HepG2 (cell line): ENCODE measurements around the gene FUT1. TPM values are rescaled to one million over a fixed set of nuclear protein-coding genes. Genes with fewer than 3 reads are reported as not detected.
A peak's percentile ranks its signal among the peaks of the same experiment; 100 is the strongest.

ENCODE experiments used
- ARNT ChIP-seq: fragments of 450-650 bp; IDR thresholded peaks from 2 replicates; pipeline ENCODE4 v1.6.1; 2017
- EZH2 ChIP-seq: conservative IDR thresholded peaks from 2 replicates; pipeline ENCODE4 v1.6.1; 2012; ENCODE audit warnings: mild to moderate bottlenecking, low read depth, low read length, moderate library complexity
- FOXK2 ChIP-seq: fragments of 450-650 bp; IDR thresholded peaks from 2 replicates; pipeline ENCODE4 v1.6.1; 2016
- GABPB1 ChIP-seq: IDR thresholded peaks from 2 replicates; pipeline ENCODE4 v1.6.1; 2016; ENCODE audit warnings: mild to moderate bottlenecking, missing genetic modification reagents, moderate library complexity, missing compliant biosample characterization
- HHEX ChIP-seq: IDR thresholded peaks from 2 replicates; pipeline ENCODE4 v1.6.1; 2016; ENCODE audit warnings: control low read depth
- HOXA7 ChIP-seq: sonication (generic); formaldehyde crosslinking; IDR thresholded peaks from 2 replicates; pipeline ENCODE4 v1.8.1; 2022; ENCODE audit warnings: mild to moderate bottlenecking, missing genetic modification reagents, moderate library complexity
- MAFK ChIP-seq, 2 experiments: IDR thresholded peaks in 1 of 2; conservative IDR thresholded peaks in 1 of 2; 2 replicates each; pipeline ENCODE4 v1.6.1; 2011; ENCODE audit warnings: improper control_type of control experiment in 2 of 2, low read length in 2 of 2
- NR2C2 ChIP-seq: sonication (generic); formaldehyde crosslinking; IDR thresholded peaks from 2 replicates; pipeline ENCODE4 v1.4.0; 2020; ENCODE audit warnings: missing genetic modification reagents, mild to moderate bottlenecking, moderate library complexity, borderline replicate concordance
- PRMT3 ChIP-seq: sonication (generic); formaldehyde crosslinking; IDR thresholded peaks from 2 replicates; pipeline ENCODE4 v1.8.1; 2022; ENCODE audit warnings: low read depth, mild to moderate bottlenecking, moderate library complexity, missing genetic modification reagents, borderline replicate concordance
- PRPF4 ChIP-seq: fragments of 200-400 bp; formaldehyde crosslinking; IDR thresholded peaks from 2 replicates; pipeline ENCODE4 v1.6.1; 2016; ENCODE audit warnings: low read length, low read depth; ENCODE audit not compliant: poor library complexity, severe bottlenecking
- SMARCC2 ChIP-seq: fragments of 450-650 bp; IDR thresholded peaks from 2 replicates; pipeline ENCODE4 v1.6.1; 2017; ENCODE audit warnings: antibody characterized with exemption, mild to moderate bottlenecking
- SP140L ChIP-seq: sonication (generic); formaldehyde crosslinking; IDR thresholded peaks from 2 replicates; pipeline ENCODE4 v1.4.0; 2020; ENCODE audit warnings: missing genetic modification reagents, borderline replicate concordance
- TFE3 ChIP-seq: IDR thresholded peaks from 2 replicates; pipeline ENCODE4 v1.6.1; 2016
- ZMYM4 ChIP-seq: sonication (generic); formaldehyde crosslinking; IDR thresholded peaks from 2 replicates; pipeline ENCODE4 v1.8.1; 2023; ENCODE audit warnings: mild to moderate bottlenecking, missing genetic modification reagents
- ZNF260 ChIP-seq: sonication (generic); formaldehyde crosslinking; IDR thresholded peaks from 2 replicates; pipeline ENCODE4 v1.4.0; 2020; ENCODE audit warnings: missing genetic modification reagents, low read depth, mild to moderate bottlenecking, borderline replicate concordance
- ZSCAN29 ChIP-seq: sonication (generic); formaldehyde crosslinking; conservative IDR thresholded peaks from 2 replicates; pipeline ENCODE4 v1.4.0; 2020; ENCODE audit warnings: mild to moderate bottlenecking, missing genetic modification reagents
- polyA plus RNA-seq, 8 experiments: library from polyadenylated mRNA; depleted of rRNA in 3 of 8; stranded (reverse) in 7 of 8; unstranded in 1 of 8; fragments of >200 nt; fragmentation: Illumina TruSeq in 4 of 8; extraction: Trizol in 4 of 8; gene quantifications; 2 replicates each; pipeline versions ENCODE4 v1.2.1 to v1.2.3, GENCODE V29; 2011 to 2016; ENCODE audit warnings: low read depth in 4 of 8, missing spikeins in 1 of 8, mixed read lengths in 1 of 8; ENCODE audit not compliant: insufficient read depth in 1 of 8
- total RNA-seq, 5 experiments: library from RNA; depleted of rRNA; stranded (reverse); fragments of >200 nt; fragmentation: Illumina TruSeq; extraction: Trizol; gene quantifications; 2 replicates each; pipeline ENCODE4 v1.2.3, GENCODE V29; 2016; ENCODE audit warnings: low read depth in 1 of 5
- TF ChIP-seq, protein P1 (sequence below): sonication (generic); formaldehyde crosslinking; IDR thresholded peaks from 2 replicates; pipeline ENCODE4 v1.4.0; 2020; ENCODE audit warnings: missing genetic modification reagents, mild to moderate bottlenecking, borderline replicate concordance
- TF ChIP-seq, protein P2 (sequence below): sonication (generic); formaldehyde crosslinking; IDR thresholded peaks from 2 replicates; pipeline ENCODE4 v1.4.0; 2020; ENCODE audit warnings: mild to moderate bottlenecking, missing genetic modification reagents, borderline replicate concordance
- TF ChIP-seq, protein P3 (sequence below): sonication (generic); formaldehyde crosslinking; conservative IDR thresholded peaks from 2 replicates; pipeline ENCODE4 v1.8.0; 2022; ENCODE audit warnings: mild to moderate bottlenecking, moderate library complexity, missing genetic modification reagents
- TF ChIP-seq, protein P4 (sequence below): sonication (generic); formaldehyde crosslinking; IDR thresholded peaks from 2 replicates; pipeline ENCODE4 v1.4.0; 2020; ENCODE audit warnings: mild to moderate bottlenecking, low read depth, missing genetic modification reagents

FUT1 gene
- total and polyA plus RNA-seq, 2 of the 13 experiments (the other 11 are each of a cell fraction or from before 2014, with no cell fraction given), result 0.07 to 1.1 TPM

- TF ChIP-seq, protein P1, sequence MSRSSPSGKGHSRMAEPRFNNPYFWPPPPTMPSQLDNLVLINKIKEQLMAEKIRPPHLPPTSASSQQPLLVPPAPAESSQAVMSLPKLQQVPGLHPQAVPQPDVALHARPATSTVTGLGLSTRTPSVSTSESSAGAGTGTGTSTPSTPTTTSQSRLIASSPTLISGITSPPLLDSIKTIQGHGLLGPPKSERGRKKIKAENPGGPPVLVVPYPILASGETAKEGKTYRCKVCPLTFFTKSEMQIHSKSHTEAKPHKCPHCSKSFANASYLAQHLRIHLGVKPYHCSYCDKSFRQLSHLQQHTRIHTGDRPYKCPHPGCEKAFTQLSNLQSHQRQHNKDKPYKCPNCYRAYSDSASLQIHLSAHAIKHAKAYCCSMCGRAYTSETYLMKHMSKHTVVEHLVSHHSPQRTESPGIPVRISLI, result no peak
- TF ChIP-seq, protein P2, sequence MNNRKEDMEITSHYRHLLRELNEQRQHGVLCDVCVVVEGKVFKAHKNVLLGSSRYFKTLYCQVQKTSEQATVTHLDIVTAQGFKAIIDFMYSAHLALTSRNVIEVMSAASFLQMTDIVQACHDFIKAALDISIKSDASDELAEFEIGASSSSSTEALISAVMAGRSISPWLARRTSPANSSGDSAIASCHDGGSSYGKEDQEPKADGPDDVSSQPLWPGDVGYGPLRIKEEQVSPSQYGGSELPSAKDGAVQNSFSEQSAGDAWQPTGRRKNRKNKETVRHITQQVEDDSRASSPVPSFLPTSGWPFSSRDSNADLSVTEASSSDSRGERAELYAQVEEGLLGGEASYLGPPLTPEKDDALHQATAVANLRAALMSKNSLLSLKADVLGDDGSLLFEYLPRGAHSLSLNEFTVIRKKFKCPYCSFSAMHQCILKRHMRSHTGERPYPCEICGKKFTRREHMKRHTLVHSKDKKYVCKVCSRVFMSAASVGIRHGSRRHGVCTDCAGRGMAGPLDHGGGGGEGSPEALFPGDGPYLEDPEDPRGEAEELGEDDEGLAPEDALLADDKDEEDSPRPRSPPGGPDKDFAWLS (CRISPR knock-in tag), result no peak
- TF ChIP-seq HHEX (CRISPR knock-in tag) (no peak), MAFK (conservative IDR thresholded peaks at IDR 0.05 in 1 of 2, IDR thresholded peaks at IDR 0.05 in 1 of 2; ENCODE audit: low read length in 2 of 2) (no peak), ARNT (no peak), SP140L (CRISPR knock-in tag) (no peak), FOXK2 (no peak), ZSCAN29 (CRISPR knock-in tag) (no peak), SMARCC2 (no peak), PRMT3 (CRISPR knock-in tag) (no peak), ZMYM4 (CRISPR knock-in tag) (no peak), TFE3 (CRISPR knock-in tag) (0 out of 2 replicates have a peak, but pooled peaks have one; percentile 14), PRPF4 (no peak), ZNF260 (no peak), HOXA7 (CRISPR knock-in tag) (no peak), EZH2 (no peak), NR2C2 (CRISPR knock-in tag) (no peak), GABPB1 (no peak)
- TF ChIP-seq, protein P3, sequence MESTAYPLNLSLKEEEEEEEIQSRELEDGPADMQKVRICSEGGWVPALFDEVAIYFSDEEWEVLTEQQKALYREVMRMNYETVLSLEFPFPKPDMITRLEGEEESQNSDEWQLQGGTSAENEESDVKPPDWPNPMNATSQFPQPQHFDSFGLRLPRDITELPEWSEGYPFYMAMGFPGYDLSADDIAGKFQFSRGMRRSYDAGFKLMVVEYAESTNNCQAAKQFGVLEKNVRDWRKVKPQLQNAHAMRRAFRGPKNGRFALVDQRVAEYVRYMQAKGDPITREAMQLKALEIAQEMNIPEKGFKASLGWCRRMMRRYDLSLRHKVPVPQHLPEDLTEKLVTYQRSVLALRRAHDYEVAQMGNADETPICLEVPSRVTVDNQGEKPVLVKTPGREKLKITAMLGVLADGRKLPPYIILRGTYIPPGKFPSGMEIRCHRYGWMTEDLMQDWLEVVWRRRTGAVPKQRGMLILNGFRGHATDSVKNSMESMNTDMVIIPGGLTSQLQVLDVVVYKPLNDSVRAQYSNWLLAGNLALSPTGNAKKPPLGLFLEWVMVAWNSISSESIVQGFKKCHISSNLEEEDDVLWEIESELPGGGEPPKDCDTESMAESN (CRISPR knock-in tag), result no peak
- TF ChIP-seq, protein P4, sequence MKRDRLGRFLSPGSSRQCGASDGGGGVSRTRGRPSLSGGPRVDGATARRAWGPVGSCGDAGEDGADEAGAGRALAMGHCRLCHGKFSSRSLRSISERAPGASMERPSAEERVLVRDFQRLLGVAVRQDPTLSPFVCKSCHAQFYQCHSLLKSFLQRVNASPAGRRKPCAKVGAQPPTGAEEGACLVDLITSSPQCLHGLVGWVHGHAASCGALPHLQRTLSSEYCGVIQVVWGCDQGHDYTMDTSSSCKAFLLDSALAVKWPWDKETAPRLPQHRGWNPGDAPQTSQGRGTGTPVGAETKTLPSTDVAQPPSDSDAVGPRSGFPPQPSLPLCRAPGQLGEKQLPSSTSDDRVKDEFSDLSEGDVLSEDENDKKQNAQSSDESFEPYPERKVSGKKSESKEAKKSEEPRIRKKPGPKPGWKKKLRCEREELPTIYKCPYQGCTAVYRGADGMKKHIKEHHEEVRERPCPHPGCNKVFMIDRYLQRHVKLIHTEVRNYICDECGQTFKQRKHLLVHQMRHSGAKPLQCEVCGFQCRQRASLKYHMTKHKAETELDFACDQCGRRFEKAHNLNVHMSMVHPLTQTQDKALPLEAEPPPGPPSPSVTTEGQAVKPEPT (CRISPR knock-in tag), result 0 out of 2 replicates have a peak, but pooled peaks have one; percentile 25
Observed at GRCh38 chr19:48719263-48720171, 32.9 kb downstream of the FUT1 start, which contains the start of gene MAMSTR (continued).
